GM21515 (cell line): ENCODE data around the gene ACTL8.

Experiments
- ATAC-seq: cut with Tn5 transposase; IDR thresholded peaks from one replicate; pipeline ENCODE4 v1.9.1; 2021; ENCODE audit not compliant: unreplicated experiment

The ACTL8 gene

GRCh38 chr1:17874231-17874630 lies 119.1 kb downstream of the ACTL8 start:
- no peak for ATAC-seq

- ATAC-seq = no peak
Observed at GRCh38 chr1:17874710-17875109, 119.6 kb downstream of the ACTL8 start.

- ATAC-seq = no peak
Observed at GRCh38 chr1:17875171-17875881, 120.2 kb downstream of the ACTL8 start.

- no peak for ATAC-seq
Observed at GRCh38 chr1:17875882-17876280, 120.7 kb downstream of the ACTL8 start.
